OCI-LY1 (cell line): Measurements from ENCODE around the gene CLOCK.

Source experiments
- H2AFZ ChIP-seq: fragments of 200-600 bp; sonication (generic), shearing (Covaris generic); 2 replicates; pipeline ENCODE4 v1.6.0; 2014; ENCODE audit warnings: antibody characterized with exemption, mild to moderate bottlenecking, low read length
- H3F3A ChIP-seq: fragments of 200-600 bp; sonication (generic), shearing (Covaris generic); 2 replicates; pipeline ENCODE4 v1.6.0; 2014; ENCODE audit warnings: mild to moderate bottlenecking, antibody characterized with exemption, low read length, moderate library complexity; ENCODE audit not compliant: insufficient read depth
- H3K27ac ChIP-seq: fragments of 200-600 bp; sonication (generic); 2 replicates; pipeline ENCODE4 v1.5.1; 2014; ENCODE audit warnings: low read length, mixed run types, mild to moderate bottlenecking, low read depth; ENCODE audit not compliant: poor library complexity, severe bottlenecking
- H3K27me3 ChIP-seq: fragments of 200-600 bp; sonication (generic); 2 replicates; pipeline ENCODE4 v1.6.0; 2014; ENCODE audit warnings: antibody characterized with exemption, mild to moderate bottlenecking, low read length, moderate library complexity; ENCODE audit not compliant: insufficient read depth
- H3K36me3 ChIP-seq: fragments of 200-600 bp; sonication (generic); 2 replicates; pipeline ENCODE4 v1.6.1; 2014; ENCODE audit warnings: mild to moderate bottlenecking, antibody characterized with exemption, low read length, moderate library complexity, mixed read lengths; ENCODE audit not compliant: insufficient read depth
- H3K4me1 ChIP-seq: fragments of 200-600 bp; sonication (generic); 2 replicates; pipeline ENCODE4 v1.5.1; 2014; ENCODE audit warnings: mild to moderate bottlenecking, low read length, moderate library complexity; ENCODE audit not compliant: insufficient read depth, severe bottlenecking
- H3K4me2 ChIP-seq: fragments of 200-600 bp; sonication (generic), shearing (Covaris generic); 2 replicates; pipeline ENCODE4 v1.6.1; 2014; ENCODE audit warnings: low read length
- H3K4me3 ChIP-seq: fragments of 200-600 bp; sonication (generic); 2 replicates; pipeline ENCODE4 v1.5.1; 2014; ENCODE audit warnings: low read length, low read depth, mild to moderate bottlenecking, mixed read lengths; ENCODE audit not compliant: poor library complexity, severe bottlenecking
- H3K79me2 ChIP-seq: fragments of 200-600 bp; shearing (Covaris generic); 2 replicates; pipeline ENCODE4 v1.6.1; 2016; ENCODE audit warnings: mixed run types, low read length, mixed read lengths; ENCODE audit not compliant: insufficient read depth
- H3K9ac ChIP-seq: fragments of 200-600 bp; sonication (generic), shearing (Covaris generic); 2 replicates; pipeline ENCODE4 v1.6.1; 2014; ENCODE audit warnings: mild to moderate bottlenecking, low read length, mixed read lengths
- H3K9me2 ChIP-seq: fragments of 200-600 bp; sonication (generic), shearing (Covaris generic); 2 replicates; pipeline ENCODE4 v1.6.1; 2014; ENCODE audit warnings: low read depth, mild to moderate bottlenecking, low read length, mixed read lengths
- H3K9me3 ChIP-seq: fragments of 200-600 bp; shearing (Covaris generic); 2 replicates; pipeline ENCODE4 v1.6.1; 2014; ENCODE audit warnings: low read length, mixed read lengths
- H4K20me1 ChIP-seq: fragments of 200-600 bp; sonication (generic), shearing (Covaris generic); 2 replicates; pipeline ENCODE4 v1.6.0; 2016; ENCODE audit warnings: mild to moderate bottlenecking, low read length; ENCODE audit not compliant: insufficient read depth
- EZH2 ChIP-seq: fragments of 200-600 bp; sonication (generic), shearing (Covaris generic); IDR thresholded peaks from 2 replicates; pipeline ENCODE4 v1.8.0; 2017; ENCODE audit warnings: borderline replicate concordance, mixed run types, mild to moderate bottlenecking, antibody characterized with exemption, low read length, moderate library complexity, mixed read lengths
- TF ChIP-seq, protein P1 (sequence below): fragments of 200-600 bp; sonication (generic), shearing (Covaris generic); IDR thresholded peaks from 2 replicates; pipeline ENCODE4 v1.5.1; 2017; ENCODE audit warnings: mild to moderate bottlenecking, antibody characterized with exemption, low read length, moderate library complexity, mixed read lengths

Gene CLOCK

DNA sequence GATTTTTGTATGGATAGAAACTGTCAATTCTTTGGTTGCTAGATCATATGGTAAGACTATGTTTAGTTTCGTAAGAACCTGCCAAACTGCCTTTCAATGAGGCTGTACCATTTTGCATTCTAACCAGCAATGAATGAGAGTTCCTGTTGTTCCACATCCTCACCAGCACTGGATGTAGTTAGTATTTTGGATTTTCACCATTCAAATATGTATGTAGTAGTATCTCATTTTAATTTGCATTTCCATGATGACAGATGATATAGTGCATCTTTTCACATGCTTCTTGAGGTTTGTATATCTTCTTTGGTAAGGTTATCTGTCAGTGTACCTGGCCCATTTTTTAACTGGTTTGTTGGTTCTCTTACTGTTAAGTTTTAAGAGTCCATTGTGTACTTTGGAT lies 34.6 kb downstream of the CLOCK start:
- TF ChIP-seq, protein P1, sequence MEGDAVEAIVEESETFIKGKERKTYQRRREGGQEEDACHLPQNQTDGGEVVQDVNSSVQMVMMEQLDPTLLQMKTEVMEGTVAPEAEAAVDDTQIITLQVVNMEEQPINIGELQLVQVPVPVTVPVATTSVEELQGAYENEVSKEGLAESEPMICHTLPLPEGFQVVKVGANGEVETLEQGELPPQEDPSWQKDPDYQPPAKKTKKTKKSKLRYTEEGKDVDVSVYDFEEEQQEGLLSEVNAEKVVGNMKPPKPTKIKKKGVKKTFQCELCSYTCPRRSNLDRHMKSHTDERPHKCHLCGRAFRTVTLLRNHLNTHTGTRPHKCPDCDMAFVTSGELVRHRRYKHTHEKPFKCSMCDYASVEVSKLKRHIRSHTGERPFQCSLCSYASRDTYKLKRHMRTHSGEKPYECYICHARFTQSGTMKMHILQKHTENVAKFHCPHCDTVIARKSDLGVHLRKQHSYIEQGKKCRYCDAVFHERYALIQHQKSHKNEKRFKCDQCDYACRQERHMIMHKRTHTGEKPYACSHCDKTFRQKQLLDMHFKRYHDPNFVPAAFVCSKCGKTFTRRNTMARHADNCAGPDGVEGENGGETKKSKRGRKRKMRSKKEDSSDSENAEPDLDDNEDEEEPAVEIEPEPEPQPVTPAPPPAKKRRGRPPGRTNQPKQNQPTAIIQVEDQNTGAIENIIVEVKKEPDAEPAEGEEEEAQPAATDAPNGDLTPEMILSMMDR = no peak
- no peak for TF ChIP-seq EZH2
- Histone ChIP-seq H3K27me3 (no peaks in the 10 kb centered on the region), H3K36me3 (no peaks in the 10 kb centered on the region; the same call in 1 of the 2 replicates), H3K79me2 (no peaks in the 10 kb centered on the region), H3K4me2 (no peak overlapping the region), H3F3A (no peaks in the 10 kb centered on the region), H3K27ac (no peak overlapping the region), H3K4me3 (no peak overlapping the region), H3K4me1 (no peaks in the 10 kb centered on the region), H3K9me3 (no peaks in the 10 kb centered on the region), H3K9me2 (no peaks in the 10 kb centered on the region), H2AFZ (no peak overlapping the region), H3K9ac (no peak overlapping the region), H4K20me1 (no peaks in the 10 kb centered on the region)

DNA sequence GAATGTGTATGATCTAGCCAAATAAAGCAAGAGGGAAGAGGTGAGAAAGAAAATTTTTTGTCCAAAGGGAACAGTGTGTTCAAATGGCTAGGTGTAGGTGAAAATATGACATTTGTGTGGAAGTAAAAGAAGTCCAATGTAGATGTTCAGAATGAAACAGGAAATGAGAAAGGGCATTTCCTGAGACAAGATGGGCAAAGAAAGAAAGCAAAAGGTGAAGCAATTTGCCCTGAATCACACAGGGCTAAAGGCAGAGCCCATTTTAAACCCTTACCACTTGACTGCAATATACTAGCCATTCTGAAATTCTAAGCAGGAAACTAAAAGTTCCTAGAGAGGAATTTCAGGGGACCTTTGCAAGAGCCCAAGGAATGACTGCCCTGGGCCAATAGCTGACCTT lies 36.0 kb downstream of the CLOCK start:
- TF ChIP-seq, protein P1 = no peak
- no peak for TF ChIP-seq EZH2
- no peaks in the 10 kb centered on the region for H3K9me2 ChIP-seq
- no peaks in the 10 kb centered on the region for H3K9me3 ChIP-seq
- no peaks in the 10 kb centered on the region for H3K27me3 ChIP-seq
- no peak overlapping the region for H3K9ac ChIP-seq
- no peaks in the 10 kb centered on the region; the same call in 1 of the 2 replicates for H3K36me3 ChIP-seq
- no peak overlapping the region for H3K4me2 ChIP-seq
- no peak overlapping the region for H2AFZ ChIP-seq
- H3K4me1 ChIP-seq = no peaks in the 10 kb centered on the region
- no peaks in the 10 kb centered on the region for H3K79me2 ChIP-seq
- no peaks in the 10 kb centered on the region for H4K20me1 ChIP-seq
- H3F3A ChIP-seq = no peaks in the 10 kb centered on the region
- H3K27ac ChIP-seq = no peak overlapping the region
- no peak overlapping the region for H3K4me3 ChIP-seq

DNA sequence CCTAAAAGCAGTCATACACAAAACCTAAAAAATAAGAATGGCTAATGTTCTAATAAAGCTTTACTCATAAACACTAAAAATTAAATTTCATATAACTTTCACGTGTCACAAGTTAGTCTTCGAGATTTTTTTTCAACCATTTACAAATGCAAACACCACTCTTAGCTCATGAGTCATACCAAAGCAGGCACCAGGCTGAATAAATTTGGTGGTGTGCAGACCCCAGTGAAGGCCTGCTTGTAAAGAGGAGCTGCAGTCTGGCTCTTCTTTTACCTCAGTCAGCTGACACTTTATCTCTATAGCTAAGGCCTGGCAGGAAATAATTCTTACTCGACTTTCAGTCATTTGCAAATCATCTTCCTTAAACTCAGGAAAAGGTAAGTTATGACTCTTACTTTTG lies 37.4 kb downstream of the CLOCK start:
- no peak overlapping the region for H3K4me2 ChIP-seq
- no peaks in the 10 kb centered on the region for H3K27me3 ChIP-seq
- no peaks in the 10 kb centered on the region for H3K9me2 ChIP-seq
- H4K20me1 ChIP-seq = no peaks in the 10 kb centered on the region
- H3K9ac ChIP-seq = no peak overlapping the region
- no peaks in the 10 kb centered on the region for H3K9me3 ChIP-seq
- no peak overlapping the region for H2AFZ ChIP-seq
- H3F3A ChIP-seq = no peaks in the 10 kb centered on the region
- H3K4me1 ChIP-seq = no peaks in the 10 kb centered on the region
- H3K4me3 ChIP-seq = no peak overlapping the region
- TF ChIP-seq, protein P1 = no peak
- TF ChIP-seq EZH2 = no peak
- H3K27ac ChIP-seq = no peak overlapping the region
- no peaks in the 10 kb centered on the region for H3K79me2 ChIP-seq
- no peaks in the 10 kb centered on the region; the same call in 1 of the 2 replicates for H3K36me3 ChIP-seq
